Mesangial cell (primary cell): ENCODE measurements around the gene PDE8A. TPM values are rescaled to one million over a fixed set of nuclear protein-coding genes. Genes with fewer than 3 reads are reported as not detected.

Source experiments
- total RNA-seq: library from RNA; depleted of rRNA; stranded (reverse); fragments of >200 nt; gene quantifications from 2 replicates; pipeline ENCODE4 v1.2.3, GENCODE V29; 2015

PDE8A gene
- total RNA-seq: 9.3 and 11.2 TPM in 2 replicates

GRCh38 chr15:84981711-84982300 lies at the start of gene PDE8A:
Gene PDE8A (plus strand): TSS chr15:84981856. CDS start chr15:84982163, 307 bp downstream.

Other genes starting within 250 kb of the PDE8A start
- gene ZNF592, start 233.3 kb upstream of the PDE8A start, total RNA-seq: 10.1 and 17.0 TPM in 2 replicates
- 15.3 and 16.9 TPM in 2 replicates for gene ALPK3, start 164.5 kb upstream of the PDE8A start, total RNA-seq
- gene SLC28A1, start 97.2 kb upstream of the PDE8A start, total RNA-seq: not detected in 2 replicates